Measurements from ENCODE around the gene NUP62.
"Not testable (repeated sequence)": the region's sequence is repeated elsewhere in the genome, so short reads cannot be mapped to it uniquely, and the experiment has no call there.

The NUP62 gene

GRCh38 chr19:49951806-49952478 is 22.6 kb upstream of the NUP62 start:
- no peak for DNase-seq (ENCODE audit: low read depth in 2 of 2)

DNA sequence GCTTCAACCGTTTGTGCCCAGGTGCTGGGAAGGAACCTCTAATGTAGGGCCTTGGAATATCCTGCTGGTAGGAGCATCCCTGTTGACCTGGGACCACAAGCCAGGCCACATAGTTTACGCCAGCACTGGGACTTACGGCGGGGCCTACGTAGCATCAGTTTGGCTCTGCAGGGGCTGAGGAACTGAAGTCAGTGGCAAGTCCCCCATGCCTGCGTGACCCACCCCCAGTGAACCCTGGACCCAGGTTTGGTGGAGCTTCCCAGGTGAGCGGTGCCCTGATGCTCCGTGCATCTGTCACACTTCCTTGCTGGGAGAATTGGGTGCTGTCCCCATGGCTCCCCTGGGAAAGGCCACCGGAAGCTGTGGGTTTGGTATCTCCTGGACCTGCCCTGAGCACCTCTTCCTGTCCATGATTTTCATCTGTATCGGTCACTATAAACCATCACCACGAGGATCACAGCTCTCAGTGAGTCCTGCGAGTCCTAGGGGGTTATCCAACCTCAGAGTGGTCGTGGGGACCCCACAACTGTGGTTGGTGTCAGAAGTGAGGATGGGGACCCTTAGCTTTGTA is 21.7 kb upstream of the NUP62 start:
- DNase-seq (ENCODE audit: low read depth in 2 of 2) = no peak

DNA sequence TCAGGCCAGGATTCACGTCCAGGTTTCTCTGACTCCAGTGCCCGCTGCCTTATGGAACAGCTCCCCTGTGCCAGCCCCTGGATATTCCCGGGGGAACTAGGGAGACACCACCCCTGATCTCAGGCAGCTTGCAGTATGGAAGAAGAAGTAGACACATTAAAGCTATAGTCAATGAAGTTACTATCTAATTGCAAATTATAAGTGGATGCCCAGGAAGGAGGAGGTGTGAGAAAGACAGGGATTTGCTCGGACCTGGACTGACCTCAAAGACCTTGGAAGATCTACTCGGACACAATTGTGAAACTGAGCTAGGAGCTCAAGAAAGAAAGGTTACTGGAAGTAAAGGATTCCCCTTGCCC is 21.3 kb upstream of the NUP62 start:
- DNase-seq (ENCODE audit: low read depth in 2 of 2) = no peak

DNA sequence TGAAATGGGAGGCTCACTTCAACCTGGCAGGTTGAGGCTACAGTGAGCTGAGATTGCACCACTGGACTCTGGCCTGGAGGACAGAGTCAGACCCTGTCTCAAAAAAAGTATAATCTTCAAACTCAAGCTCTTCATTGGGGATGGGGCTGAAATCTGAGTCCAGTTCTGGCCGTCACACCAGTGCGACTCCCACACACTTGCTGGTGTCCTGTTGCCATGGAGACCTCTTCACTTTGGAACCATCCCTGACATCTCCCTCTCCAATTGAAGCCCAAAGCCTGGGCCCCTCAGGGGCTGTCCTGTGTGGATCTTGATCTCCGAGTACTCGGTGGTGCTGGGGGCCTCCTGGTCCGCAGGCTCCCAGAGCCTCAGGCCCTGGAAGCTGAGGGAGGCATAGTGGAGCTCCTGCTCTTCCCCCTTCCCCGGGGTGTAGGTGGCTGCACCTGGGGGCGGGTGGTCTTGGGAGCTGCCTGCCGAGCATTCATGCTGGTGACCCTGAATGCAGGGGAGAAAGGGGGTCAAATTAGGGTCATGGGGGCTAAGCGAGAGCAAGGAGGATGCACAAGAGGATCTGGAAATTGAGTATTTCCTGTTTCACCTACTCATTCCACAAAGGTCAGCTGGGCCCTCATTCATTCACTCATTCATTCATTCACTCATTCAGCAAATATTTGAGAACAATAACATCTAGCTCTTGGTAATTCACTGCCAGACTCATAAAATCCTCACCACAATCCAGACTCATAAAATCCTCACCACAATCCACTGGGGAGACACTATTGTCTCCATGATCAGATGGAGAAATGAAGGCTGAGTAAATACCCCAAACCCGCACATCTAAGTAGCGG is 20.7 kb upstream of the NUP62 start:
- no peak for DNase-seq (ENCODE audit: low read depth in 2 of 2)

- no peak for DNase-seq (ENCODE audit: low read depth in 2 of 2)
Measured at GRCh38 chr19:49946415-49946814, 17.1 kb upstream of the NUP62 start.

- DNase-seq (ENCODE audit: low read depth in 2 of 2) = not testable (repeated sequence)
Measured at GRCh38 chr19:49944567-49944966, 15.3 kb upstream of the NUP62 start.

- DNase-seq (ENCODE audit: low read depth in 2 of 2) = no peak
Measured at GRCh38 chr19:49940482-49940791, 11.1 kb upstream of the NUP62 start.

DNA sequence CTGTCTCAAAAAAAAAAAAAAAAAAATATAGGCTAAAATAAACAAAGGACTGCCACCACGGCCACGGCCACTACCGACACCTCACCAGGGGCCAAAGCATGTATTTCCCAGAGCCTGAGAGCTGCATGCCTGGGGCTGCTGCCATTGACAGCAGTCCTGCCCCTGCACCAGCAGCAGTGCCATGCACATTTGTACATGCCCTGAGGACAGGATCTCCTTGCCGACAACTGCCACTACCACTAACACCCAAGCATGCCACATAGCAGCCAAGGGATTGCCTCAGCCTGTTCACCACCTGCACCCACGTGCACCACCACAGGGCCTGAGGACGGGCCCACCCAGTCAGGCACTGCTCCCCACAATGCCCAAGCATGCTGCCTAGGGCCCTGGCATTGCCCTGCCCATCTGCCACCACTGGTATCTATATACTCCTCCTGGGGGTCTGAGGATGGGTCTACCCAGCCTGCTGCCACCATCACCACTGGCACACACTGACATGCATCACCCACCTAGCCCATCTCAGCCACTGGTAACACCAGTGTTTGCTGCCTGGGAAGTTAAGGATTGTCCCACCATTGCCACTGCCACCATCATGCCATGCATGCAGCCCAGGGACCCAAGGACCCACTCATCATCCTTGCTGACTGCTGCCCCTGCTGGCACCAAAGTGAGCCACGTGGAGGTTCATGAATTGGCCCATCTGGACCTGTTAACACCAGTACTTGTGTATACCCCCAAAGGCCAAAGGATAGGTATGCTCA is 10.6 kb upstream of the NUP62 start:
- DNase-seq (ENCODE audit: low read depth in 2 of 2) = no peak

- no peak for DNase-seq (ENCODE audit: low read depth in 2 of 2)
Measured at GRCh38 chr19:49938662-49939061, 9.4 kb upstream of the NUP62 start.

GRCh38 chr19:49937750-49938381 is 8.6 kb upstream of the NUP62 start:
- DNase-seq (ENCODE audit: low read depth in 2 of 2) = peak; percentile 75 to 79

- no peak for DNase-seq (ENCODE audit: low read depth in 2 of 2)
Measured at GRCh38 chr19:49936549-49936948, 7.2 kb upstream of the NUP62 start.

DNA sequence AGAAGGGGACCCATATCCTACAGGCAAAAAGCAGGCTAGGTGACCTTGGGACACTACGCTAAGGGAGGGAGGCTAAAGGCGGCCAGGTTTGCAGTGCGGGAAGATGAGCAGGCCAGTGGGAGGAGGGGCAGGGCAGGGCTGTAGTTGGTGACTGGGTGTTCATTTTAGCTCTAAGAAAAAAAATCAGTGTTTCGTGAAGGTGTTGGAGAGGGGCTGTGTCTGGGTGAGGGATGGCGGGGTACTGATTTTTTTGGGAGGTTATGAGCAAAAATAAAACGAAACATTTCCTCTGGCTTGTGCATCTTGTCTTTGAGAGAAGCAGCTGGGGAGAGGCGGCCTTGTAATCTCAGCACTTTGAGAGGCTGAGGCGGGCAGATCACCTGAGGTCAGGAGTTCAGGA is 4.3 kb upstream of the NUP62 start:
- no peak for DNase-seq (ENCODE audit: low read depth in 2 of 2)

GRCh38 chr19:49932731-49933131 is 3.4 kb upstream of the NUP62 start:
- no peak for DNase-seq (ENCODE audit: low read depth in 2 of 2)

- no peak for DNase-seq (ENCODE audit: low read depth in 2 of 2)
Measured at GRCh38 chr19:49932041-49932451, 2.7 kb upstream of the NUP62 start.

- DNase-seq (ENCODE audit: low read depth in 2 of 2) = no peak
Measured at GRCh38 chr19:49931293-49932040, 2.2 kb upstream of the NUP62 start.

- DNase-seq (ENCODE audit: low read depth in 2 of 2) = no peak
Measured at GRCh38 chr19:49930483-49931011, 1.2 kb upstream of the NUP62 start.

DNA sequence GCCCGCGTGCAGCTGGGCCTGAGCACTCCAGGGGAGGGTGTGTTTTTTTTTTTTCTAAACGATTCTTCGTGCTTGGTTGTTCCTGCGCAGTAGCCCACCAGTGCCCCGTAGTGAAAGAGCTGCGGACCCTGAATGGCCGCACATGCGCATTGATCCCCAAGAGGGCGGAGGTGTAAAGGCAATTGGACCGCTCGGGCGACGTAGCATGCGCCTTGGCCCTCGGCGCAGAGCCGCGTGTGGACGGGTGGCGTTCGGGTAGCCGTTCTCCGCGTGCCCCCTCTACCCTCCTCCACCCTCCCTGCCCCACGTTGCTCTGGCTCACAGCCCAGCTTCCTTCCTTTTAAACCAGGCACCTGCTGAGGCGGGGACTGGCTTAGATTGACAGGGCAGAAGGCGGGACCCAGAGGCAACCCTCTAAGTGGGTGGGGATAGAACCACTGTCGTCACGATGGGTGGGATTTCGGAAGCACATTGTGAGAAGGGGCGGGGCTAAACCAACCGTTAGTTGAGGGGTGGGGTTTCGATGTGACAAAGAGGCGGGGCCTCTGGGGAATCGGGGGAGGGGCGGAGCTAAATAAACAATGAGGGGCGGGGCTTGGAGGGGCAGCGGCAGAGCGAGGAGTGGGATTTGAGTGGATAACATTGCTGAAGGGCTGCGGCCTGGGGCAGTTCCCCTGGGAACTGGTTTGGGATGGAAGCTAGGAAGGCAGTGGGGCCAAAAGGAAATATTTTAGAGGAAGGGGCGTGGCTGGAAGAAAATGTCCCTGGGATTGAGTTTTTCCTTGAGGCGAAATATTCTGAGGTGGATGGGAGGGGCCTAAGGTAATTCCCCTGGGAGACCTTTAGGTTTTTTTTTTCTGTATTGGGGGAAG is 543 bp upstream of the NUP62 start:
- peak; percentile 86 to 88 for DNase-seq (ENCODE audit: low read depth in 2 of 2)

- DNase-seq (ENCODE audit: low read depth in 2 of 2) = no peak
Measured at GRCh38 chr19:49927526-49928264, 1.6 kb downstream of the NUP62 start.

GRCh38 chr19:49926515-49926914 is 2.8 kb downstream of the NUP62 start:
- no peak for DNase-seq (ENCODE audit: low read depth in 2 of 2)
